GM18907 (cell line): ENCODE results near the gene TPSG1.
"Not testable (repeated sequence)": the region's sequence is repeated elsewhere in the genome, so short reads cannot be mapped to it uniquely, and the experiment has no call there.

Source experiments
- ATAC-seq: cut with Tn5 transposase; IDR thresholded peaks from one replicate; pipeline ENCODE4 v1.9.1; 2021; ENCODE audit warnings: mild to moderate bottlenecking, moderate library complexity; ENCODE audit not compliant: unreplicated experiment

TPSG1 gene

DNA sequence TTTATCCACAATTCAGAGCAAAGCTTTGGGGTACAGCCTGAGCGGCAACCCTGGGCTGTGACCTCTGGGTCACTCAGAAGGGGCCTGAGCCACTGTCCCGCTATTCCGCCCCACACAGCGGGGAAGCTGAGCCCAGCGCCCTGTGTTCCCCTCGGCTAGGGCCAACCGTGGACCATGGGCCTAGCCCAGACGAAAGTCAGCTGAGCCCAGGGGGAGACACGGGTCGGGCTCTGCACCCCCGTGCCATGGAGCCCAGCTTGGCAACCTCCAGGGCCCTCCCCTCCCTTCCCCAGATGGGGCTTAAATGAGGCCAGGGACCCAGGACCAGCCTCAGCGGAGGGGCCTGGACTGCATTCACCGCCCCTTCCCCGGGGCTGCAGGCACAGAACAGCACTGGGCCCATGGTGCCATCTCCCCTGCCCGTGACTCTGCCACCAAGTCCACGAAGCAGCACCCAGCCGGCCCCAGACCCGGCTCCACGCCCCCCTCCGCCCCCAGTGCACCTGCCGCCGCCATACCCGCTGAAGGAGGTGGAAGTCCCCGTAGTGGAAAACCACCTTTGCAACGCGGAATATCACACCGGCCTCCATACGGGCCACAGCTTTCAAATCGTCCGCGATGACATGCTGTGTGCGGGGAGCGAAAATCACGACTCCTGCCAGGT is 32.6 kb upstream of the TPSG1 start:
- ATAC-seq: no peak

DNA sequence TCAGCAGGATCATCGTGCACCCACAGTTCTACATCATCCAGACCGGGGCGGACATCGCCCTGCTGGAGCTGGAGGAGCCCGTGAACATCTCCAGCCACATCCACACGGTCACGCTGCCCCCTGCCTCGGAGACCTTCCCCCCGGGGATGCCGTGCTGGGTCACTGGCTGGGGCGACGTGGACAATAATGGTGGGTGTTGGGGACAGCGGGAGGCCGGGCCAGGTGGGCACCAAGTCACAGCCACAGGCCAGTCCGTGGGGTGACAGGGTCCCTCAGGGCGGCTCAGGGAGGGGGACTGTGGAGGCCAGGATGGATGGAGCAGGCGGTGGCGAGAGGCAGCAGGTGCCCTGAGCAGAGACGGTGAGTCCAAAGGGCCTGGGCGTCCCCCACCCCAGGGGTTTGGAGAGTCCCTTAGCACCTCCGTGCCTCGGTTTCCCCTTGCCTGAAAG is 31.8 kb upstream of the TPSG1 start:
- ATAC-seq: no peak

DNA sequence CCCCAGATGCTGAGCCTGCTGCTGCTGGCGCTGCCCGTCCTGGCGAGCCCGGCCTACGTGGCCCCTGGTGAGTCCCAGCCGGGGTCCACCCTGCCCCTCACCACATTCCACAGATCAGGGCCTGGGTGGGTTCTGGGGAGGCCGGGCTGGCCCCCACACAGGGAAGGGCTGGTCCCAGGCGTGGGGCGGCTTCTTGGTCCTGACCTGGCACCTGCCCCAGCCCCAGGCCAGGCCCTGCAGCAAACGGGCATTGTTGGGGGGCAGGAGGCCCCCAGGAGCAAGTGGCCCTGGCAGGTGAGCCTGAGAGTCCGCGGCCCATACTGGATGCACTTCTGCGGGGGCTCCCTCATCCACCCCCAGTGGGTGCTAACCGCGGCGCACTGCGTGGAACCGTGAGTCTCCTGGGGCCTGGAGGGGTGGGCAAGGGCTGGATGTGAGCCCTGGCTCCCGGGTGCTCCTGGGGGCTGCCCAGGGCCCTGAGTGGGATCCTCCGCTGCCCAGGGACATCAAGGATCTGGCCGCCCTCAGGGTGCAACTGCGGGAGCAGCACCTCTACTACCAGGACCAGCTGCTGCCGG is 31.3 kb upstream of the TPSG1 start:
- not testable (repeated sequence) for ATAC-seq

DNA sequence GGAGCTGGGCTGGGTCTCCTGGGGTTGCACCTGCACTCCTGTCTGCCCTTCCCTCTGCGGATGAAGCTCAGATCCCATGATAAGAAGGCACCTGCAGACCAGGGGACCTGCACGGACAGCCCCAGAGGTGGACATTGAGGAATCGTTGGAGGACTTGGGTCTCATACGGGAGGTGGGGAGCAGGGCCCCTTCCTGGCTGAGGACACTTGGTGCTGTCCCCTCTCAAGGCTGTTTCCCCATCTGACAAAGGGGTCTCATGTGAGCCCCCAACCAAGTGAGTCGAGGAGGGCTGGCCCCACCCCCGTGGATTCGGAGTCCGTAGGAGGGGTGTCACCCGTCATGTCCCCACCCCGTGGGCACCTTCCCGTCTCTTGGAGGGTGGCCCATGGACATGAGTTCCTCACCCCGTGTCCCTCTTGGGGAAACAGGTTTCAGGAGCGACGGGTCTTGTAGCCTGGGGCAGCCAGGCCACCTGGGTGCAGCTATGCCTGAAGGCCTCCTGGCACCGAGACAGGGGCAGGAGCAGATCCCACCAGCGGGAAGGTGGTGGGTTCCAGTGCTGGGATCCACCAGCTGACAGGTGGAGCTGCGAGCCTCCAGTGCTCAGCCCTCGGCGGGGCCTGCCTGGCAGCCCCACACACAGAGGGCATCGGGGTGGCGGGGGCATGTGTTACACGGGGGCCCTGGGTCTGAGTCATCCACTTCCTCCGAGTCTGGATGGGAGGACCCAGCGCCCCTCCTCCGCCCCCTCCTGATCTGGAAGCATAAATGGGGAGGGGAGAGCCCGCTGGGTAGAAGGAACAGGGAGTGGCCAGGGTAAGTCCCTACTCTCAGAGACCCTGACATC is 30.4 kb upstream of the TPSG1 start, which contains the start of gene TPSD1:
TSS of gene TPSD1 (plus strand) at position 794 of the 847 bp plus-strand sequence. CDS start 212 bp downstream, outside the sequence.
- ATAC-seq: not testable (repeated sequence)

DNA sequence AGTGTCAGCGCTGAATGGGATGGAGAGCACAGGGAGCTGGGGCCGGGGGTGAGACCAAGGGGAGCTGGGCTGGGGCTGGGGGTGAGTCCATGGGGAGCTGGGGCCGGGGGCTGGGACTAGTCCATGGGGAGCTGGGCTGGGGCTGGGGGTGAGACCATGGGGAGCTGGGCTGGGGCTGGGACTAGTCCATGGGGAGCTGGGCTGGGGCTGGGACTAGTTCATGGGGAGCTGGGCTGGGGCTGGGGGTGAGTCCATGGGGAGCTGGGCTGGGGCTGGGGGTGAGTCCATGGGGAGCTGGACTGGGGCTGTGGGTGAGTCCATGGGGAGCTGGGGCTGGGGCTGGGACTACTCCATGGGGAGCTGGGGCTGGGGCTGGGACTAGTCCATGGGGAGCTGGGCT is 29.8 kb upstream of the TPSG1 start:
- not testable (repeated sequence) for ATAC-seq

DNA sequence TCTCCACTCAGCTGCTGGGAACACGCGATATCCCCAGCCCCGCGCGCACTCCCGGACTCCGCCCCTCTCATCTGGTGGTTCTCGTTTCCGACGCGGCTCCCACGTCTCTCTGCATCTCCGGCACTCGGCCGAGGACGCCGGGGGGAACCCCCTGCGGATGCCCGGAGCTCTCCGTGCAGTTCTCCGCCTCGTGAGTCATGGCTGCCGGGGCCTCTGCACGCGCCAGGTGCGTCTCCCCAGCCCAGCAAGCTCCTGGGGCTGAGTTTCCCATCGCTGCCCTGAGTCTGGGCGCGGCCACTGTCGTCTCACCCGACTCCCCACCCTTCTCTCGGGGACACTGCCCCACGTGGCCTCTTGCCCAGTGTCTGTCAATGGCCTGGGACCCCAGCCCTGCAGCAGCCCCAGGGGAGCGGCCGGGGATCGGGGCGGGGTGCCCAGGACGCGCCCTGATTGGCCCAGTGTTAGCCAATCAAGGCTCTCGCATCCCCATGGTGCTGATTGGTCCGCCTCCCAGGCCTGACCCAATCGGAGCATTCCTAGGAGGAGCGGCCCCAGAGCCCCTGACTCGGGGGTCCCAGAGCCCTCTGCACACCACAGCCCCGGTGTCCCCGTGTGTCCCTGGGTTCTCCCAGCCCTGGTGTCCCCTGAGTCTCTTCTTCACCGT is 28.8 kb upstream of the TPSG1 start:
- ATAC-seq: not testable (repeated sequence)

DNA sequence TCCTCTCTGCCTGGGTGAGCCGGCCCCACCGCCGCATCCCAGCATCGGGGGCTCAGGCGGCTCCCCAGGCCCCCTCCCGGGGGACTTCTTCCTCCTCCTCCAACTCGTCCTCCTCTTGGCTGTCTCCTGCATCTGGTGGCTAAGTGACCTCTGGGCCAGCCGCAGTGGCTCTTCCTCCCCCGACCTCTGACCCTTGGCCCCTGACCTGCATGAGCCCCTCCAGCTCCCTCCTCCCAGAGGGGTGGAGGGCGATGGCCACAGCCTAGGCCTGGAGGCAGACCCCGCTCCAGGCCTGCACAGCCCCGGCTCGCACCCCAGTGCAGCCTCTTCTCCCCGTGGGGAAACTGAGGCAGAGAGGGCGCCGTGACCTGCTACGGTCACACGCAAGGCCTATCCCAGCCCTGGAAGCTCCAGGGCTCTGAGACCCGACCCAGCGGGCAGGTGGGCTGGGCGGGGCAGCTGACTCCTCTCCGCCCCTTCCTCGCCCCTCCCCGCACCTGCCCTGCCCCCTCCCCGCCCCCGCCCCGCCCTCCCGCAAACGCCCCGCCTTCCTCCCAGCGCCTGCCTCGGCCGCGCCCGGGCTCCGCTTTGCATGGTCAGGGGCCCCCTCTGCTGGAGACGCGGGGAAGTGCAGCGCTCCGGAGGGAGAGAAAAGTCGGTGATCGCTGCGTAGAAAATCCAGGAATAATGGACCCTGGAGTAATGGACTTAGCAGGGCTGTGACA is 24.1 kb upstream of the TPSG1 start:
- ATAC-seq: not testable (repeated sequence)

DNA sequence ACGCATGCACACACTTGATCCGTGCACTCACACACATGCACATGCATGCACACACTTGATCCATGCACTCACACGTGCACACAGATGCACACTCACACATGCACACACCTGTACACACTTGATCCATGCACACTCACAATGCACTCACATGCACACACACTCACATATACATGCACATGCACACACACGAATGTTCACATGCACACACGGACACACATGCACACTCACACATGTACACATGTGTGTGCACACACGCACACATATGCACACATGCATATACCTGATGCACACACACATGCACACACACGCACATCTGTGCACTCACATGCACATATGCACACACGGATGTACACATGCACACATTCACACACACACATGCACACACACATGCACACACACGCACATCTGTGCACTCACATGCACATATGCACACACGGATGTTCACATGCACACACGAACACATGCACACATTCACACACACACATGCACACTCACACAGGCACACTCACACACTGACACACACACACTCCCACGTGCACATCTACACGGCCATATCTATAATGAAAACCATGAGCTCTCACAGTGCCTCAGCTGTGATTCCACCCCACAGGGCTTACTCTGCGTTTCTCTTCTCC is 23.0 kb upstream of the TPSG1 start:
- ATAC-seq: not testable (repeated sequence)

DNA sequence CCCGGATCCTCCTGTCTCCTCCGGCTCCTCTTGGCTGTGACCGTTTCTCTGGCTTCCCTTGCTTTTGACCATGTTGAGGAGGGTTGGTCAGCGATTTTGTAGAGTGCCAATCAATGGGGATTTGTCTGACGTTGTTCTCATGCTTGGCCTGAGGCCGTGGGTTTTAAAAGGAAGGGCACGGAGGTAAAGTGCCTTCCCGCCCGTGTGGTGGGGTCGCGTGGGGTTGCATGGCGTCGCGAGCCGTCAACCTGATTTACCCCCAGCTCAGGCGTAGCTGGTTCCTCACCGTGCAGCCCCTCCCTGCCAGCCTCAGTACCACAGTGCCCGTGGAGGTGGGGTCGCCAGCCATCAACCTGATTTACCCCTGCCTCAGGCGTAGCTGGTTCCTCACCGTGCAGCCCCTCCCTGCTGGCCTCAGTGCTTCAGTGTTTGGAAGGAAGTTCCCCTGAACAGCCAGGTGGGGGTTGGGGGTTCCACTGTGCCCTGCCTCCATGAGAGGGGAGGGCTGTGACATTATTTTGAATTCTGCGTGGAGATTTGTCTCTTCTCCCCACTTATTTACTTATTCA is 20.5 kb upstream of the TPSG1 start:
- ATAC-seq: no peak

DNA sequence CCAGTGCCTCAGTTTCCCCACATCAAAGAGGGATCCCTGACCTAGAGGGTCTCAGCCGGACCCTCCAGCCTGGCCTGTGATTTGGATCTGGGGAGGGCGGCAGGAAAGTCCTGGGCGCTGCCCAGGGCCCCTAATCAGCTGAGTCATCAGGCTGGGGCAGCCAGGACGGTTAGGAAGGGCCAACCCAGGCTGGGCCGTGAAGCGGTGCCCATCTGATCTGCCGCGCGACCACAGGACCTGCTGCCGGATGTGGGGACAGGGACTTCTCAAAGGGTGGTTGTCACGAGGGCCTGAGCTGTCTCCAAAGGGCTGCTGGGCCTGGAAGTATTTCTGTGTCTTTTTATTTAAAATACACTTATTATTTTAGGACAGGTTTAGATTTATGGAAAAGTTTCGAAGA is 19.8 kb upstream of the TPSG1 start:
- no peak for ATAC-seq

DNA sequence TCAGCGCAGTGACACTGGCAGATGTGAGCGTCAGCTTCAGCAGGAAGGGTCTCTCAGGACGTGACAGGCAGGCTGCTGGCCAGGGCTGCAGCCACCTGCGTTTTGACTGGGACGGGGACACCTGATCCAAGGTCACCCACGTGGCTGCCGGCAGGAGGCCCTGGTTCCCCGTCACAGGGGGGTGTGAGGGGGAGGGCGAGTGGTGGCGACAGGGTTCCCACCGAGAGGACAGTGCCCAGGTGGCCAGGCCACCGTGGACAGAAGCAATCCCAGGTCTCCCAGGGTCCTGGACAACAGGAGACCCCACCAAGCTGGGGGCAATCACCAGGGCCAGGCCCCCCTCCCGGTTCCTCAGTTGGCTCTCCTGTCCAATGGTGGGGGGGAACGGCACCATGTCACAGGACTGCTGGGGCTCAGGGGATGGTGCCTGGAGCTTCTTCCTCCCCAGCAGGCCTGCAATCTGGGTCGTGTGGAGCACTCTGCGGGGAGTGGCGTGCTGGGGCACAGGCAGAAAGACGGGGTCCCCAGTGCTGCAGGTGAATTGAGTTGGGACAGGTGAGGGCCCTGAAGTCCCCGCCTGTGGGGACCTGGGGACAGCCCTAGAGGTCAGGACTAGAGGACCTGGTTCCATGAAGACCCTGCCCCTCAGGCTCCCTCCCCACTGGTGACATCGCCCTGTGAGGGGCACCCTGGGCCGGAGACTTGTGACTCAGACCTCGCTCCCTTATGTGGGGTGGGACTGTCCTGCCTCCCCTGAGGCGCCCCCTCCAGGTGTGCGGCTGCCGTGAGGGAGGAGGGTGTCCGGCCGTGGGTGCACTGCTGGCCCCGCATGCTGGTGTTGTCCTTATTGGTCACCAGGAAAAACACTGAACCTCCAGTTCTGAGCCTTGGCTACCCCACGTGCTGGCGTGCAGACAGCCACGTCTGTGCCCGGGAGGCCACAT is 19.1 kb upstream of the TPSG1 start:
- ATAC-seq: not testable (repeated sequence)

DNA sequence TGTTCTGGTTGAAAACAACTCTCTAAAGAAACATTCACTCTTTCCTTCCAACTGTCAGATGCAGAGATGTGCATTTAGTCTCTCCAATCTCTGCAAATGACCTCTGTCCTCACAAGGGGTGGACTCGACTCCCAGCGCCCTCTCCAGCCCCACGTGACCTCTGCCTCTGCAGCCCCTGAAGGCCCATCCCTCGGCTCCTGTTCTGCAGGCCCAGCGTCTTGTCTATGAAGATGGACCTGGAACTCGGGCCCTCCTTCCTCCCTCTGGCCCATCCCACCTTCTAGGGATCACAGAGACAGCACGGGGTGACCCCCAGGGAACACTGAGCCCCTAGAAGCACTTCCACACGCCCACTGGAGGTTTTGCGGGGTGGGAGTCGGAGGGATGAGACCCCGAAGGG is 18.3 kb upstream of the TPSG1 start:
- ATAC-seq: not testable (repeated sequence)

DNA sequence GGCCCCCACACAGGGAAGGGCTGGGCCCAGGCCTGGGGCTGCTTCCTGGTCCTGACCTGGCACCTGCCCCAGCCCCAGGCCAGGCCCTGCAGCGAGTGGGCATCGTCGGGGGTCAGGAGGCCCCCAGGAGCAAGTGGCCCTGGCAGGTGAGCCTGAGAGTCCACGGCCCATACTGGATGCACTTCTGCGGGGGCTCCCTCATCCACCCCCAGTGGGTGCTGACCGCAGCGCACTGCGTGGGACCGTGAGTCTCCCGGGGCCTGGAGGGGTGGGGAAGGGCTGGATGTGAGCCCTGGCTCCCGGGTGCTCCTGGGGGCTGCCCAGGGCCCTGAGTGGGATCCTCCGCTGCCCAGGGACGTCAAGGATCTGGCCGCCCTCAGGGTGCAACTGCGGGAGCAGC is 16.0 kb upstream of the TPSG1 start:
- ATAC-seq: not testable (repeated sequence)

DNA sequence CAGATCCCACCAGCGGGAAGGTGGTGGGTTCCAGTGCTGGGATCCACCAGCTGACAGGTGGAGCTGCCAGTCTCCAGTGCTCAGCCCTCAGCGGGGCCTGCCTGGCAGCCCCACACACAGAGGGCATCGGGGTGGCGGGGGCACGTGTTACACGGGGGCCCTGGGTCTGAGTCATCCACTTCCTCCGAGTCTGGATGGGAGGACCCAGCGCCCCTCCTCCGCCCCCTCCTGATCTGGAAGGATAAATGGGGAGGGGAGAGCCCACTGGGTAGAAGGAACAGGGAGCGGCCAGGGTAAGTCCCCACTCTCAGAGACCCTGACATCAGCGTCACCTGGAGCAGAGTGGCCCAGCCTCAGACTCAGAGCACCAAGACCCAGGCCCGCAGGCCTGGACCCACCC is 15.4 kb upstream of the TPSG1 start, which contains the start of gene TPSAB1:
TSS of gene TPSAB1 (plus strand) at position 270 of the 400 bp plus-strand sequence. CDS start 234 bp downstream, outside the sequence.
- not testable (repeated sequence) for ATAC-seq

DNA sequence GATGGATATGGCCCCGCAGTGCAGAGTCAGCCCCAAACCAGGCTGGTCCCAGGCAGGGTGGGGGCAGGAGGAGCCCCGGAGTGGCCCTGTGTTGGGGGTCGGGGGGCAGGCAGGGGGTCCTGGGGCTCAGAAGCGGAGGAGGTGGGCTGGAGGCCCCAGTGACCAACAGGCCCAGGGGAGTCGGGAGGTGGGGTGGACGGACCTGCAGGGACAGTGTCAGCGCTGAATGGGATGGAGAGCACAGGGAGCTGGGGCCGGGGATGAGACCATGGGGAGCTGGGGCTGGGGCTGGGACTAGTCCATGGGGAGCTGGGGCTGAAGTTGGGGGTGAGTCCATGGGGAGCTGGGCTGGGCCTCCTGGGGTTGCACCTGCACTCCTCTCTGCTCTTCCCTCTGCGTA is 14.5 kb upstream of the TPSG1 start:
- ATAC-seq: not testable (repeated sequence)

DNA sequence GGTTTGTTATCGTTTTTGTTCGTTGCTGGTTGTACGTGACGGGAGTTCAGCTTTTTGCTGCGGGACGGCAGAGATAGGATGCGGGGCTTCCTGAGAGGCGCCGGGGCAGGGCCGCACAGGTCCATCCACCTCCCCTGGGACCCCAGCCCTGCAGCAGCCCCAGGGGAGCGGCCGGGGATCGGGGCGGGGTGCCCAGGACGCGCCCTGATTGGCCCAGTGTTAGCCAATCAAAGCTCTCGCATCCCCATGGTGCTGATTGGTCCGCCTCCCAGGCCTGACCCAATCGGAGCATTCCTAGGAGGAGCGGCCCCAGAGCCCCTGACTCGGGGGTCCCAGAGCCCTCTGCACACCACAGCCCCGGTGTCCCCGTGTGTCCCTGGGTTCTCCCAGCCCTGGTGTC is 13.8 kb upstream of the TPSG1 start:
- ATAC-seq: not testable (repeated sequence)

DNA sequence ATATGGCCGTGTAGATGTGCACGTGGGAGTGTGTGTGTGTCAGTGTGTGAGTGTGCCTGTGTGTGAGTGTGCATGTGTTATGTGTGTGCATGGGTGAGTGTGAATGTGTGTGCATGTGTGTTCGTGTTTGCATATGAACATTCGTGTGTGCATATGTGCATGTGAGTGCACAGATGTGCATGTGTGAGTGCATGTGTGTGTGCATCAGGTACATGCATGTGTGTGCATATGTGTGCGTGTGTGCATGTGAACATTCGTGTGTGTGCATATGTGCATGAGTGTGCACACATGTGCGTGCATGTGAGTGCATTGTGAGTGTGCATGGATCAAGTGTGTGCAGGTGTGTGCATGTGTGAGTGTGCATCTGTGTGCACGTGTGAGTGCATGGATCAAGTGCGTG is 12.9 kb upstream of the TPSG1 start:
- no peak for ATAC-seq

DNA sequence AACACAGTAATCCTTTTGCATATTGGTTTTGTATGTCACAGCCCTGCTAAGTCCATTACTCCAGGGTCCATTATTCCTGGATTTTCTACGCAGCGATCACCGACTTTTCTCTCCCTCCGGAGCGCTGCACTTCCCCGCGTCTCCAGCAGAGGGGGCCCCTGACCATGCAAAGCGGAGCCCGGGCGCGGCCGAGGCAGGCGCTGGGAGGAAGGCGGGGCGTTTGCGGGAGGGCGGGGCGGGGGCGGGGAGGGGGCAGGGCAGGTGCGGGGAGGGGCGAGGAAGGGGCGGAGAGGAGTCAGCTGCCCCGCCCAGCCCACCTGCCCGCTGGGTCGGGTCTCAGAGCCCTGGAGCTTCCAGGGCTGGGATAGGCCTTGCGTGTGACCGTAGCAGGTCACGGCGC is 11.6 kb upstream of the TPSG1 start:
- ATAC-seq: not testable (repeated sequence)
